AG08396 (cell line): ENCODE data around the gene FBXL17.
"Not testable (repeated sequence)": the region's sequence is repeated elsewhere in the genome, so short reads cannot be mapped to it uniquely, and the experiment has no call there.

ENCODE experiments used
- DNase-seq: peaks from one replicate; pipeline ENCODE4 v3.0.0; 2012; ENCODE audit warnings: low spot score, mixed read lengths

Gene FBXL17

DNA sequence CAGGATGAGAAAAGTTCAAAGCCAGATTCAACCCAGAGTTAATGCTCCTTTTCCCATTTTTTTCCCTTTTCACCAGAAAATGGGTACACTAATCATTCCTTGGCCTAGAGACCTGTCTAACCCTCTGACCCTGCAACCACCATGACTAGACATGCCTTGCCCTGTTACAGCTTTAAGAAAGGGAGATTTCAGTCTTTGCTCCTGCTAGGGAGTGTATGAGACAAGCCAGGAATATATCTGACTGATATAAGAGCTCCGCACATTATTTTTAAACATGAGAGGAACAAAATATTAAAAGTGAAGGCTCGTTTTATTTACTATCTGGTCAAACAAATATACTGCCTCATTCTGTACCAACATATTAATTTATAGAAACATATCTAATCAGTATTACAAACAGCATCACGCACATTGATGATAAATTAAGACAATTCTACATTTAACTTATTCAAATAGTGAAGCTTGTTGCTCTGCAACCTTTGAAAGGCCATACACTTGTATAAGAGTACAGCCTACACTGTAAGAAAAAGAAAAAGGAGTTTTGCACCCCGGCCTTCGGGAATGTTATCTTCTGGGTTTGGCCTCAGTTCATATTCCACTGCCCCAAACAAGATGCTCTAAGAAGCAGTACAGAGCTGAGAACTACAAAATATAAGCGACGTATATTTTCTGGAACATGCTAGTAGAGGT is 132.7 kb downstream of the FBXL17 start:
- no peak for DNase-seq

DNA sequence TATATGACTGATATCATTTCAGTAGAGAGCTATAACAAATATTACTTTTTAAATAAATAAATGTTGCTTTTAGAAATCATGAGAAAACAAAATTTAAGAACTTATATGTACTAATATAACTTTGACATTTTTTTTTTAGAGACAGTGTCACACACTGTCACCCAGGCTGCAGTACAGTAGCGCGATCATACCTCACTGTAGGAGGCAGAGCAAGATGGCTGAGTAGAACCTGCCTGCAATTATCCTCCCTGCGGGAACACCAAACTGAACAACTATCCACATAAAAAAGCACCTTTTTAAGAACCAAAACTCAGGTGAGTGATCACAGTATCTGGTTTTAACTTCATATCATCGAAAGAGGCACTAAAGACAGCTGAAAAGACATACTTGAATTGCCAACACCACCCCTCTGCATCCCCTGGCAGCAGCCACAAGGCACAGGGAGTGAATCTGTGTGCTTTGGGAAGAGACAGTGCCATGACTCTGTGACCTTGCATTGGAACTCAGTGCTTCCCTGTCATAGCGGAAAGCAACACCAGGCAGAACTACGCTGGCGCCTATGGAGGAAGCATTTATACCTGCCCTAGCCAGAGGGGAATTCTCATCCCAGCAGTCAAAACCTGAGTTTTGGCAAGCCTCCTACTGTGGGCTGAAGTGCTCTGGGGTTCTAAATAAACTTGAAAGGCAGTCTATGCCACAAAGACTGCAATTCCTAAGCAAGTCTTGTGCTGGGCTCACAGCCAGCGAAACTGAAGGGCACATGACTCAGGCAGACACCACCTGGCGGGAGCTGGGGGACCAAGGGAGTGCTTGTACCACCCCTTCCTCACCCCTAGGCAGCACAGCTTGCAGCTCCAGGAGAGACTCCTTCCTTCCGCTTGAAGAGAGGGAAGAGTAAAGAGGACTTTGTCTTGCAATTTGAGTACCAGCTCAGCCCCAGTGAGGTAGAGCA is 142.7 kb downstream of the FBXL17 start:
- DNase-seq, result no peak

- no peak for DNase-seq
Measured at GRCh38 chr5:108238461-108238860, 143.4 kb downstream of the FBXL17 start.

DNA sequence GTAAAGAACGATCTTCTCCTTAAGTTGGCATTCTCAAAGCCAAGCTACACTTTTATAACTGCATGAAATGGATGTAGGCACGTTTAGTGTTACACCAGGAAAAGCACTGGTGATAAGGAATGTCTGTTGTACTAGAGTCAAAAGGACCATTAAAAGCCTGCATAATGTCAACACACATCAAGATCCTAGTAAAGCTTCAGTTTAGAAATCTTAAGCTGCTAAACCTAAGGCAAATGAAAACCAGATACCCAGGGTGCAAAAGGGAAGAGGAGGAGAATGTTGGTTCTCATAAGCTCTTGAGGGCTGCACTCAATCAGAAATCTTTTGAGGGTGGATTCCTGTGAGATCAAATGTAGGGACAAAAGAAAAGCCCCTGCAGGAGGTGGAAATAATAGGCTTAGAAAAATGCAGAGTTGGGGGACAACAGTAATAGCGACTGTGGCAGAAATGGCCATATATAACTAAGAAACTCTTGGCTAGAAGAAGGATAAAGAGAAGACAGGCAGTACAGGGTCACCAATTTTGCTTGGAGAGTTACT is 148.2 kb downstream of the FBXL17 start:
- DNase-seq, result no peak

DNA sequence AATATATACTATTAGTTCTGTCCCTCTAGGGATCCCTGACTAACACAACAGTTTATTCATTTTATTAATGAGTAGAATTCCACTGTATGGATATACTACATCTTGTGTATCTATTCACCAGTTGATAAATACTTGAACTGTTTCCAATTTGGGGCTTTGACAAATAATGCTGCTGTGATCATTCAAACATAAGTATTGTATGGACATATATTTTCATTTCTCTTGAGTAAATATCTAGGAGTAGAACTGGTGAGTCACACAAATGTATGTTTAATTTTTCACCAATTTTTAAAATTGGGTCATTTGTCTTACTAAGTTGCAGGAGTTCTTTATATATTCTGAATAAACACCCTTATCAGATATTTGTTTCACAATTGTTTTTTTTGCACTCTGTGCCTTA is 149.1 kb downstream of the FBXL17 start:
- DNase-seq, result no peak

GRCh38 chr5:108222011-108222410 is 159.9 kb downstream of the FBXL17 start:
- DNase-seq, result no peak

- DNase-seq, result no peak
Measured at GRCh38 chr5:108220834-108221233, 161.1 kb downstream of the FBXL17 start.

- DNase-seq, result no peak
Measured at GRCh38 chr5:108216890-108217289, 165.0 kb downstream of the FBXL17 start.

DNA sequence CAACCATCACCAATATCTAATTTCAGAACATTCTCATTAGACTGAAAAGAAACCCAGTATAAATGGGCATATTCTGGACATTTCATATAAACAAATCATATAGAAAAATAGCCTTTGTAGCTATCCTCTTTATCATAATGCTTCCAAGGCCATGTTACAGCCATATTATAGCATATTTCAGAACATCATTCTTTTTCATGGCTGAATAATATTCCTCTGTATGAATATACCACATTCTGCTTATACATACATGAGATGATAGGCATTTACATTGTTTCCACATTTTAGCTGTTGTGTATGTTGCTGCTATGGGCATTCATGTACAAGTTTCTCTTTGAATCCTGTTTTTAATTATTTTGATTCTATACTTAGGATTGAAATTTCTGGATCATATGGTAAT is 167.0 kb downstream of the FBXL17 start:
- no peak for DNase-seq

DNA sequence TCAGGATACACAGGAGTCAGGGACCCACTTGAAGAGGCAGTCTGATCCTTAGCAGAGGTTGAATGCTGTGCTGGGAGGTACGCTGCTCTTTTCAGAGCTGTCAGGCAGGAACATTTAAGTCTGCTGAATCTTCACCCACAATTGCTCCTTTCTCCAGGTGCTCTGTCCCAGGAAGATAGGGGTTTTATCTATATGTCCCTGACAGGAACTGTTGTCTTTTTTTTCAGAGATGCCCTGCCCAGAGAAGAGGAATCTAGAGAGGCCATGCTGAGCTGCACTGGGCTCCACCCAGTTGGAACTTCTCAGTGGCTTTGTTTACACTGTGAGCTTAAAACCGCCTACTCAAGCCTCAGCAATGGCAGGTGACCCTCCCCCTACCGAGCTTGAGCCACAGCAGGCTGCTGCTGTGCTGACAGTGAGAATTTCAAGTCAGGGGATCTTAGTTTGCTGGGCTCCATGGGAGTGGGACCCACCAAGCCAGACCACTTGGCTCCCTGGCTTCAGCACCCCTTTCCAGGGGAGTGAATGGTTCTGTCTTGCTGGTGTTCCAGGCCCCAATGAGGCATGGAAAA is 169.0 kb downstream of the FBXL17 start:
- DNase-seq, result no peak

- no peak for DNase-seq
Measured at GRCh38 chr5:108206707-108207106, 175.2 kb downstream of the FBXL17 start.

- DNase-seq, result no peak
Measured at GRCh38 chr5:108201721-108202120, 180.2 kb downstream of the FBXL17 start.

DNA sequence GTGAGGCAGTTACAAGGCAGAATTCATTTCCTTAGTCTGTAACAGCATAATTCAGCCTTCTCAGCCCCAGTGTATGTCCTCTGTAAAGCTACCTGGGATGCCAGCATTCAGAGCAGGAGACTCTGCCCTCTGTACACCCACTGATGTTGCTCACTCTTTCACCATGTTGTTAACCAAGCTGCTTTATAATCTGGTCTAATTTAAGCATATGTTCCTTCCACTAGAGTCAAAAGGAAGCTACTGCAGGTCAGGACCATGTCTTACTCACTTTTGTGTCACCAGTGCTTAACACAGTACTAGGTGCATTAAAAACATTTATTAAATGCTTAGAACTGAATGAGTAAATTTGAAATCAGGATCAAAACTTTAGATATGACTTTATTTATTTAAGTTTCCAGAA is 185.6 kb downstream of the FBXL17 start:
- no peak for DNase-seq

- DNase-seq, result peak; percentile 36
Measured at GRCh38 chr5:108193021-108193795, 188.7 kb downstream of the FBXL17 start.

DNA sequence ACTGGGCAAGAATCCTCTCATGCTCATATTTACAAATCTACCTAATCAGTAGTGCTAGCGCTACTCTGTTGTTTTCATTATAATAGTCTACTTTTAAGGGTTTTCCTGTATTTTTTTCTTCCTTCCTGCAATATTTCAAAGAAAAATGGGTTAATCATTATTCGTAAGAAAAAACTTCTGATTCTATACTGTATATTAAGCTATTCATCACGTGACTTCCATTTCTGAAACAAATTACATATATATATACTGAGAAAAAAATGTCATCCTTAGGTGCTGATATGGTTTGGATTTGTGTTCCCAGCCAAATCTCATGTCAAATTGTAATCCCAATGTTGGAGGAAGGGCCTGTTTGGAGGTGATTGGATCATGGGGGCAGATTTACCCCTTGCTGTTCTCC is 197.0 kb downstream of the FBXL17 start:
- DNase-seq, result no peak

GRCh38 chr5:108181975-108182374 is 199.9 kb downstream of the FBXL17 start:
- DNase-seq, result no peak

- DNase-seq, result no peak
Measured at GRCh38 chr5:108174286-108174685, 207.6 kb downstream of the FBXL17 start.

DNA sequence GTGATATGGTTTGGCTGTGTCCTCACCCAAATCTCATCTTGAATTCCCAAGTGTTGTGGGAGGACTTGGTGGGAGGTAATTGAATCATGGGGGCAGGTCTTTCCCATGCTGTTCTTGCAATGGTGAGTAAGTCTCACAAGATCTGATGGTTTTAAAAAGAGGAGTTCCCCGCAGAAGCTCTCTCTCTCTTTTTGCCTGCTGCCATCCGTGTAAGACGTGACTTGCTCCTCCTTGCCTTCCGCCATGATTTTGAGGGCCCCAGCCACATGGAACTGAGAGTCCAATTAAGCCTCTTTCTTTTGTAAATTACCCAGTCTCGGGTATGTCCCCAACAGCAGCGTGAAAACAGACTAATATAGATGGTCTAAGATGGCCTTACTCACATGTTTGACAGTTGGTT is 210.1 kb downstream of the FBXL17 start:
- no peak for DNase-seq

- DNase-seq, result no peak
Measured at GRCh38 chr5:108168915-108169314, 213.0 kb downstream of the FBXL17 start.

GRCh38 chr5:108167174-108167573 is 214.7 kb downstream of the FBXL17 start:
- DNase-seq, result no peak

DNA sequence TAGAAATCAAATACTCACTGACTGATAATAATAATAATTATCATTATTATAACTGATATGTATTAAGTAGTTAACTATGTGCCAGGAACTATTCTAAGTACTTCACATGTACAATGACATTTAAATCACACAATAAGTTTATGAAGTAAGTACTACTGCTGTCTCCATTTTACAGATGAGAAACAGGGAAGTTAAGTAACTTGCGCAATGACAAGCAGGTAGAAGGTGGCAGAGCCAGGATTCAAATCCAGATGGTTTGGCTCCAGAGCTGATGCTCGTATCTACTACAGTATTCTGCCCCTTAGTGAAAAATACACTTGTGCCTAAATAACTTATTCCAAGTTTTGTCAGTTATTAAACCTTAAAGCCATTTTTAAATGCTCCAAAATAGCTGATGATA is 217.3 kb downstream of the FBXL17 start:
- DNase-seq, result no peak

DNA sequence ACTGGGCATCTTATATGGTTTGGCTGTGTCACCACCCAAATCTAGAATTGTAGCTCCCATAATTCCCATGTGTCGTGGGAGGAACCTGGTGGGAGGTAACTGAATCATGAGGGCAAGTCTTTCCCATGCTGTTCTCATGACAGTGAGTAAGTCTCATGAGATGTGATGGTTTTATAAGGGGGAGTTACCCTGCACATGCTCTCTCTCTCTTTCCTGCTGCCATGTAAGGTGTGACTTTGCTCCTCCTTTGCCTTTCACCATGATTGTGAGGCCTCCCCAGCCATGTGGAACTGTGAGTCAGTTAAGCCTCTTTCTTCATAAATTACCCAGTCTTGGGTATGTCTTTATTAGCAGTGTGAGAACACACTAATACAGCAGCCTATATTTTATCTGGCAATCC is 229.0 kb downstream of the FBXL17 start:
- not testable (repeated sequence) for DNase-seq
